Activated gamma-delta T cell treated with Interleukin-2 at 50 U/mL for 16 hours (primary cell): ENCODE results near the gene RERGL.
"Not testable (repeated sequence)": the region's sequence is repeated elsewhere in the genome, so short reads cannot be mapped to it uniquely, and the experiment has no call there.

ENCODE experiments used
- DNase-seq: peaks from one replicate; pipeline ENCODE4 v3.0.0-alpha.2; 2020

RERGL gene, protein sequence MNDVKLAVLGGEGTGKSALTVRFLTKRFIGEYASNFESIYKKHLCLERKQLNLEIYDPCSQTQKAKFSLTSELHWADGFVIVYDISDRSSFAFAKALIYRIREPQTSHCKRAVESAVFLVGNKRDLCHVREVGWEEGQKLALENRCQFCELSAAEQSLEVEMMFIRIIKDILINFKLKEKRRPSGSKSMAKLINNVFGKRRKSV

DNA sequence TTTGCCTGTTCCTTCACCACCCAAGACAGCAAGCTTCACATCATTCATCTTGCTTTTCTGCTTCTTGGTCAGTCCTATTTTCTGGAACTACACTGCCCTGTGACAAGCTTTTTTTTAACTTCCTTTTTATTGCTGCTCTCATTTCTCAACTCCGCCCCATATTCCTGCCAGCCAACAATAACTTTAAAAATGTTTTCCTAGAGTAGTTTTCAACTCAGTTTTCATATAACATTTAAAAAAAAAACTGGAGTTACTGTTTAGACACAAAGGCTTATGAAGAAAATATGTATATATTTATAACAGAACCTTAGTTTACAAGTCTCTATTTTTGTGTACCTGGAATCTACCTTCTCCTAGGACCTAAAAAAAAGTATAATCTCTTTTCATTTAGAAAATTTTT is at the start of gene RERGL:
TSS of gene RERGL (minus strand) at position 101 of the 400 bp plus-strand sequence. CDS start at position 48, 53 bp downstream.
- DNase-seq: no peak

DNA sequence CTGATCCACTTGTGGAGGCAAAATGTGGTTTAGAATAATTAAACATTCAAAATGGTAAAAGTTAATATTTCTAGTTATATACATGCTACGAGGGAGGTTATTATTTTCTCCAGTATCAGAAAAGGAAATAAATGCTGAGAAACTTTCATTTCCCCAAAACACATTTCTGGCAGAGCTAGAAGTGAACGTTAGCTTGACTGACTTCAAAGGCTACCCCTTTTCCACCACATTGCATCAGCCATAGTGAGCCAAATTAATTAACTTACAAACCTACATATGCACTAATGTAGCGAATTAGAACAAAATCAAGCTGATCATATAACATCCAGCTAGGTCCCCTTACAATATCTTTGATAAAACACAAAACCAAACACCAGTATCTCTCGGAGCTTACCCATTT is 49.3 kb upstream of the RERGL start:
- DNase-seq: no peak

DNA sequence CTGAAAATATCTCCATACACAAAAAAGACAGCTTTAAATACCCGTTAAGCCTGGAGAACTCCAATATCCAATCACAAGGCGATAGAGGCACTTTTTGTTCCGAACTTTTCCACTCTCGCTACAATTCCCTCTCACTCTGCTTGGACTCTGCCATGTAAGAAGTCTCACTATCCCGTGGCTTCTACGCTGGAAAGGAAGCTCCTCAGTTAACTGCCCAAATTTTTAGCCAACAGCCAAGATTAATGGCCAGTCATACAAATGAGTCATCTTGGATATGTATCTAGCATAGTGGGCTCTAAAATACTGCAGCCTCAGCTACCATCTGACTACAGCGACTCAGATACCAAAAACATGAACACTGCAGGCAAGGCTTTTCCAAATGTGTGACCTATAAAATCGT is 45.5 kb upstream of the RERGL start:
- no peak for DNase-seq

DNA sequence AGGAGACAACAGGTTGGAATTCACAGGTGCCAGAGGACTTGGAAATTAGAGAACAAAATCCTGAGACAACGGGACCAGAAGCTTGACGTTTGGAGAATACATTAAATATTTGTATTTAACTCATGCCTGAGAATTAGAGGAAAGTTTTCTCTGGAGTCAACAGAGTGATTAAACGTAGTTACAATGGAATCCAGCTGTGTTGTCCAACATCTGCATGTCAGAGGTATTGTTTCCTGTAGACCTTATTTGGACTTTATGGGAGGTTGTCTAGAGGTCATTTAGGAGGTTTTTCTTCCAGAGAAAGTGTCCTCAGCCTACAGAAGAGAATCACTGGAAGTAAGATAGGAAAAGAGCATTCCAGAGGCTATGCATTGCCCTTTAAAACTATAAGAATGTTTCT is 45.1 kb upstream of the RERGL start:
- DNase-seq: no peak

DNA sequence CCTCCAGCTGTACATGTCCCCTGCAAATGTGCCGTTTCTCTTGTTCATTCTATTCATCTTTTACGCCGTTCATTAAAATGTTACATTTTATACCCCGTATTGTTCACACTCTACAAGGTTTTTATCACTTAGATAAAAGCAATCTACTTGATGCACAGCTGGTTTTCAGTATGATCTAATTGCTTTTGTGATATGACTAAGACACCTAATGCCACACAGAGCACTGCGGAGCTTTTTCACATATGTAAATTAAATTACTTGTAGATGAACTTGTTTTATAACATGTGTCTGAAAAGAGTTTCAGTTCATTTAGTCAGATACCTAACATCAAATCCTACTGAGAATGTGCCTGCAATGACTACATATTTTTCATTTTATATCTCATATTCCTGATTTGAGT is 40.9 kb upstream of the RERGL start:
- no peak for DNase-seq

DNA sequence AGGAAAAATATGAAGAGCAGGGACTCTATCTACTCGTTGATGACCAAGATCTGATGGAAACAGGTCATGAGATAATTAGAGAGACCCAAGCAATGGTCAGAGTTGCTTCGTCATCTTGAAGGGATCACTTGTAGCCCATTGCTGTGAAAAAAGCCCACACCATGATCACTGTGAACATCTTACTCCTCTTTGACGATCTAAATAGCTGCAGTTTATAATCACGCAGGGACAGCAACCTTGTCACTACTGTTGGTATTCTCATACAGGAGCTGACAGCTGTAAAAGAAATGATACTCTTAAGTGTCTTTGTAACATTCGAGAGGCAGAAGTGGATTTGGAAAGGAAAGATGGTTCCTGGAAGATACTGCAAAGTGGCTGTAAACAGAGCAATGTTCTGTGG is 33.7 kb upstream of the RERGL start:
- DNase-seq: no peak

DNA sequence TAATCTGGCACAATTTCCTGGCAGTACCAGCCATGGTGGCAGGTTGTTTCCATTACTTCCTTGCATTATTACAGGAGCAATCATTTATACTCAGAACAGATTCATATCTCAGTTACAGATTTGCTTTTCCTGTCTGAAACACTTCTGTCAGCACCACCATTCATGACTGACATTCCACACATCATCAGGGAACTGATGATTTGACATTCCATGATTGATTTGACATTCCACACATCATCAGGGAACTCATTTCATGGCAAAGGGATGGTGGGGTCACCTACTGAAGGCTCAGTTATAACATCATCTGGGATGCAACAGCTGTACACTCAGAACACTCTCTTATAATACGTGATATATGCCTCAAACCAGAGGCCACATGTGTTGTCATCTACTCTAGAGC is 30.9 kb upstream of the RERGL start:
- DNase-seq: no peak

DNA sequence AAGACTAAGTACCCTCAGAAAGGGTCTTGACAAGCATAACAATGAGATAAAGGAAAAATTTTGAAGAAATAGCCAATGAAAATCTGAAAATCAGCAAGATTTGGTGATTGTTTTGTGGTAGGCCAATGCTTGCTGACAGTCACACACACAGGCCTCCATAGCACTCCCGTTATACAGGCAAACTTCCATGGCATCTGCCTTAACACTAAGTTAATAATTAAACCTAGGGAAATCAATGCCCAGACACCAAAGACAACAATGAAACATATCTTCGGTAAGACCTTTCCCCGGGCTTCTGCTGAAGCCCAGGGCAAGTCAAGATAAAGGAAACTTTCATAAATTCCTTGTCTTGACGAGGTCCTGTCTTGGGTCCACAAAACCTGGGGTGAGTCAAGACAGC is 18.6 kb upstream of the RERGL start:
- DNase-seq: no peak

DNA sequence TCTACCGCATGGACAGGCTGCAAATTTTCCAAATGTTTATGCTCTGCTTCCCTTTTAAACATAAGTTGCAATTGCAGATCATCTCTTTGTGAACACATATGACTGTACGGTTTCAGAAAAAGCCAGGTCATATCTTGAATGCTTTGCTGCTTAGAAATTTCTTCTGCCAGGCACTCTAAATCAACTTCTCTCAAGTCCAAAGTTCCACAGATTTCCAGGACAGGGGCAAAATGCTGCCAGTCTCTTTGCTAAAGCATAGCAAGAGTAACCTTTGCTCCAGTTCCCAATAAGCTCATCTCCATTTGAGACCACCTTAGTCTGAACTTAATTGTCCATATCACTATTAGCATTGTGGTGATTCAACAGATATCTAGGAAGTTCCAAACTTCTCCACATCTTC is 13.6 kb upstream of the RERGL start:
- DNase-seq: no peak

DNA sequence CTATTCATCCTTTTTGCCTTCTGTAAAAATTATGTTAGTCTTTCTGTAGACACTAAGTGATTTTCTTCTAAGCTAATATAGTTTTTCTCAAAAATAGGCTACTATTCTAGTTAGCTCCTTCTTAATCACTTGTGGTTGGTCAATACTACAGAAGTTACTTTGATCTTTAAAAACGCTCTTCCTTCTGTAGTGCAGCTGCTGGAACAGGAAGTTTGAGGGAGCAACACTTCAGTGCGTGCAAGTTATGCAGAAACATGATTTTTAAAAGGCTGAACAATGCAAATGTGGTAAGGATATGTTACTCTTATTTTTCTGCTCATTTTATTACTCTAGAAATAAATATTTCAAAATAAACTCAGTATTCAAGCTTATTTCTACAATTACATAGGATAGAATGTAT is 11.1 kb upstream of the RERGL start:
- no peak for DNase-seq

DNA sequence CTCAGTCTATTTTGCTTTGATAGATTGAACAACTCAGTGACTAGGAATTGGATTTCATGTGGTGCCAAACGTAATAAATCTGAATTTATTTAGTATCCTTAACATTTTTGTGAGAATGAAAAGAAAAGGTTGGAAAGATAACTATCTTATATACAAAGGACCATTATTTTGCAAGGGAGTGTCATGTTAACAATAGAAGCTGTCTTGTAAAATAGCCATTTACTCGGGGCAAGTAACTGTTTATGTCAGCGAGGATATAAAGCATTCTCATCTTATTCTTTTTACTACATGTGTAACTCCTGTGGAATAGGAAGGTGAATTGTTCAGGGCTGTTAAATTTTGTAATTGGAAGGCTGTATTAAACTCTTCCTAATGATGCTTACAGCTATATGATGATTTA is 5.9 kb downstream of the RERGL start:
- DNase-seq: no peak

DNA sequence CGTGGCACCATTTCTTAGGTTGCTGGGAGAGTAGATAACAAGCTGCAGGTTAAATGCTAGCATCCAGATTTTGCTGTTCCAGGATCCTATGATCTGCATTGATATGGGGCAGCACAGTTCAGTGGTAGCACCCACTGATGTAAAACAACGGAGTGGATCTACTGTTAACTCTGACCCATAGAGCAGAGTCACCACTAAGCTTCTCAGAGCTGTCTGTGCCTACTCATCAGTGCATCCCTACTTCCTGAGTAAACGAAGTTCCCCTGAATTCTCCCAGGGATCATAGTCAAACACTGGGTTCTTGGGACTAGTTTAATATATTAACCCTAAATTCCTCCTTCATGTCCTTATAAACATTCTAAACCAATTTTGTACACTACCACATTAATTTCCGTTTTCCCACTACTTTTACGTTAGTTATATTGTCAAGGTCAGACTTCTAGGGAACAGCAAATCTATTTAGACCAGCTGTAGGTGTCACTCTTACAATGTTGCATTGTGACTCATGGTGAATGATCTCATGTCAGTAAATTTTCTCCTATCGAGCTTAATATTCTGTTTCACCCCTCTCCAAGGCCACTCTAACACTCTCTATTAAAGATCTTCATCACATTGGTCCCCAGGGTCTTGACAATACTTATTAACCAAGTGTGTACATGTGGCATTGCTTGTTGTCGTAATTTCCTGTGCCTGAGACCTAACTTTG is 10.3 kb downstream of the RERGL start:
- DNase-seq: no peak

DNA sequence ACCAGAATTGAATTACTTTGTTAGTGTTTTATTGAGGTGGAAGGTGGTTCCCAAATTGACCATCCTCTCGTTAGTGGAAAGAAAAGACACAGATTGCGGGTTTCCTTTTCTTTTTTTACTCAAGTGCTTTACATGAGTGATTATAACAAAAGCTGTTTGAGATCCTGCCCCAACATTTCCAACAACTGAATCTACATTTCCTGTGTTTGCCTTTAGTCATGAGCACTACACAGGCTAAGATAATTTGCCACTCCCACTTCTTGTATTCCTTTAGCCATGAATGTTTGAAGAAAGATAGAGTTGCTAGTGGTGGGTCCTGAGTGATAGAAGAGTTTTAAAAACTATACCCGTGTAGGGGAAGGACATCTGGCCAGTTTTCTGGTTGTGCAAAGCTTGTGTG is 16.0 kb downstream of the RERGL start:
- DNase-seq: no peak

DNA sequence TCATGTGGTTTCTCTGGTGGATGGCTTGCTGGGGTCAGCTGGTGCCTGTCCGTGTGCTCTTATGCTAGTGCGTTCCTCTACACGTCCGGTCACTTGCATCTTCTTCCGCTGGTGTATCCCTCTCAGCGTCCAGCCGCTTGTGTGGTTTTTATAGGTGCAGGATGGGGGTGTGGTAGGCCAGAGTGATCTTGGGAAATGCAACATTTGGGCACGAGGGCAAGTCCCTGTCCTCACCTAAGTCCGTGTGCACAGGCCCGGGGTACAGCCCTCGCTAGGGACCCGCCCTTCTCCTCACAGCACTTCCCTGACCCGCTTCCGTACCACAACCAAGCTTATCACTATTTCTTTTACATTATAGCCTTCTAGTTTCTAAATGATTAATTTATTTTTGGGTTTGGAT is 17.3 kb downstream of the RERGL start:
- DNase-seq: no peak

DNA sequence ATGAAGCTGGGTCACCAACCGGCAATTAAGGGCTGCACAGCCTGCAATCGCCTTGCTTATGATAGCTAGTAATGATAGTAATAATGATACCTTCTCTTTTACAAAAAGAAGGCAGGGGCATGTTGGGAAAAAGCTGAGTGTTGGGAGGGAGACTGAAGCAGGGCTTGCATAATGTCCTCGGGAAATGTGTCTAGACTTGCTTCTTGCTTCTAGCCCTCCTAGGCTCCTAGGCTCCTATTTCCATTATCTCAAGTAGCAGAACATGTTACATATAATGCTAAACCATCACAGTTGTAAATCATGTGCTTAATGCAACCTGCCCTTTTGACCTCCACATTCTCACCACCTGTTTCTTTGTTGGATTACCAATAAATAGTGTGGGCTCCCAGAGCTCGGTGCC is 18.7 kb downstream of the RERGL start:
- DNase-seq: no peak

DNA sequence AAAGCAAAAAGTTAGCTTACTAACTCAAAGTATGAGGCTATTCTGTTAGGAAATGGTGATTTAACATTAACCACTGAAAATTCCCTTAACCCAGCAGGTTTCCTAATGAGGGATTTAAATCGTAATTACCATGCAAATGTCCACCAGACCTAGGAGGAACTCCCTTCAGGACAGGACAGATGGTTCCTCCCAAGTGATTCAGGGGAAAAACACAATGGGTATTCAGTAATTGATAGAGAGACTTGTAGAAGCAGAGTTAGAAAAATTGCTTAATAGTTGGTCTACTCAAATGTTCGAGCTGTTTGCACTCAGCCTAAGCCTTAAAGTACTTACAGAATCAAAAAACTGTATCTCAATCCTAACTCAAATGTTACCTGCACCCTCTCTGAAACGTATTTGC is 21.6 kb downstream of the RERGL start:
- DNase-seq: no peak

DNA sequence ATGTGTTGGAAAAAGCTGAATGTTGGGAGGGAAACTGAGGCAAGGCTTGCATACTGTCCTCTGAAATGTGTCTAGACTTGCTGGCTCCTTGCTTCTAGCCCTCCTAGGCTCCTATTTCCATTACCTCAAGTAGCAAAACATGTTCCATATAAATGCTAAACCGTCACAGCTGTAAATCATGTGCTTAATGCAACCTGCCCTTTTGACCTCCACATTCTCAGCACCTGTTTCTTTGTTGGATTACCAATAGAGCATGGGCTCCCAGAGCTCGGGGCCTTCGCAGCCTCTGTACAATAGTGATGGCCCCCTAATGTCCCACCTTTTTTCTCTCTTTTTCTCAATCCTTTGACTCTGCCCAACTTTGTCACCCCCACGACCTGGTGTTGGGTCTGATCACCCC is 23.3 kb downstream of the RERGL start:
- DNase-seq: no peak

DNA sequence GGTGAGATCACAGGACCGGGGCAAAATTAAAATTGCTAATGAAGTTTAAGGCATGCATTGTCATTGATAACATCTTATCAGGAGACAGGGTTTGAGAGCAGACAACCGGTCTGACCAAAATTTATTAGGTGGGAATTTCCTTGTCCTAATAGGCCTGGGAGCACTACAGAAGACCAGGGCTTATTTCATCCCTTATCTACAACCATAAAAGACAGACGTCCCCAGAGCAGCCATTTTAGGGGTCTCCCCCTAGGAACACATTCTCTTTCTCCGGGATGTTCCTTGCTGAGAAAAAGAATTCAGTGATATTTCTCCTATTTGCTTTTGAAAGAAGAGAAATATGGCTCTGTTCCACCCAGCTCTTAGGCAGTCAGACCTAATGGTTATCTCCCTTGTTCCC is 27.1 kb downstream of the RERGL start:
- not testable (repeated sequence) for DNase-seq

DNA sequence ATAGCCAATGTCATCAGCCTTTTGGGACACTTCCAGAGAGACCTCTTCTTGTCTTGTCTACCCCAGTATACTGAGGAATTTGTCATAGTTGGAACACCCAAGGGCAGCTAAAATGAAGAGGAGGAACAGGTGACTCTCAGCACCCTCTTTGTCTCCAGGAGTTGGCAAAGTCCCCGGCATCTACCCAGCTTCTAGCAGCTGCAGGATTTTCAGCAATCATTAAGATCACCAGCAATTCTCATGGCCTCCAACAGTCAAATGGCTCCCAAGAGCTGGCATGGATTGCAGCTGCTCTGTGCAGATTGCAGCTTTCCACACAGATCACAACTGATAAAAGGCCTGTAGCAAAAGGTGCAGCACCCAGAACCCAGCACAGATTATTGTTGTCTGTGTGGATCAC is 32.9 kb downstream of the RERGL start:
- DNase-seq: no peak

DNA sequence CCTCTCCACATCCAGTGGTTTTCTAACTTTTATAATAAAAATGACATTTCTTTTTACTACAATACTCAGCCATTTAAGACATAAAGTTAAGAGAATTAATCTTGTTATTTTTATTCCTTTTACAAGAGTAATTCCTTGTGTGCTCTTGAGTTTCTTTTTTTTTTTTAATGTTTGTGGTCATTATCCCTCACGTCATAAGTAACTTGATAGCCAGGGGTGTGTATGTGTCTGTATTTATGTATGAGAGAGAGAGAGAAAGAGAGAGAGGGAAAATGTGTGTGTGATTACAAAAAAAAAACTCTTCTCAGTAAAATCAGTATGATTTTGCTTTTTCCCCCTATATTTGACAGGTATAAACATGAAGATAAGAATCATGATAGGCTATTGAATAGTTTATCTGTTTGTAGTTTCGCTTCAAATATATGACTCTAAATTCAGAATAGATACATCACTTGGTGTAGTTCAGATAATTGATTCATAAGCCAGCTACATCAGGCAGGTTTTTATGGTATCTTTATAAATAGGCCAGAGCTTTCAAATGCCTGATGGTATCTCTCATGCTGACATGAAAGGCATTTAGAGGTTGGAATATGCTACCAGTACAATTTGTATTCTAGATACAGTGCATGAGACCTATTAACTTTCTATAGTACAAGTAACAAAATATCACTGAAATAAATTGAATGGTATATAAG is 34.9 kb downstream of the RERGL start:
- DNase-seq: no peak

DNA sequence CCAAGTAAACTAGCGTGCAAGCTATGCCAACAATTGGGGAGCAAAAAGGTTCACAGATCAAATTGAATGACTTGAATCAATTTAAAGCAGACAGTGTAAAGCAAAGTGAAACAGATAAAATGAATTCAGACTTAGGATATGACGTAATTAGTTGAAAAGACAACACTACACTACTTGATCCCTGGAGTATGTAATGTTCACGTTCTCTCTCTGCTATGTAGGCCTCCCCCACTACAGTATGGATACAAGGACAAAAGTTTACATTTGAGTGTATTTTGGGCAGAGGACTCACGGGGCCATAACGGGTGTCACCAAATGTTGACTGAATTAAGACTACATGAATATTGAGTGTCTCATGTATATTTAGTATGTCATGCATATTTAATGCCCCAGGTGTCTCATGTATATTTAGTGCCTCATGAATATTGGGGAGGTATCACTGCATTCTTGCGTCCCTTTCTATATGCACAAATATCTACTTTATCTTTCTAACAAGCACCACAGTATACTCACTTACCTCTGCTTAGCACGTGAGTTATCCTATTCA is 44.5 kb downstream of the RERGL start:
- DNase-seq: no peak

DNA sequence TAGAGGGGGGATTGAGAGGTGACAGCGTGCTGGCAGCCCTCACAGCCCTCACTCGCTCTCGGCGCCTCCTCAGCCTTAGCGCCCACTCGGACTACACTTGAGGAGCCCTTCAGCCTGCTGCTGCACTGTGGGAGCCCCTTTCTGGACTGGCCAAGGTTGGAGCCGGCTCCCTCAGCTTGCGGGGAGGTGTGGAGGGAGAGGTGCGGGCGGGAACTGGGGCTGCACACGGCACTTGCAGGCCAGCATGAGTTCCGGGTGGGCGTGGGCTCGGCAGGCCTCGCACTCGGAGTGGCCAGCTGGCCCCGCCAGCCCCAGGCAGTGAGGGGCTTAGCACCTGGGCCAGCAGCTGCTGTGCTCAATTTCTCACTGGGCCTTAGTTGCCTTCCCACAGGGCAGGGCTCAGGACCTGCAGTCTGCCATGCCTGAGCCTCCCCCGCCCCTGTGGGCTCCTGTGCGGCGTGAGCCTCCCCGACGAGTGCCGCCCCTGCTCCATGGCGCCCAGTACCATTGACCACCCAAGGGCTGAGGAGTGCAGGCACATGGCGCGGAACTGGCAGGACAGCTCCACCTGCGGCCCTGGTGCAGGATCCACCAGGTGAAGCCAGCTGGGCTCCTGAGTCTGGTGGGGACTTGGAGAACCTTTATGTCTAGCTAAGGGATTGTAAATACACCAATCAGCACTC is 49.8 kb downstream of the RERGL start:
- DNase-seq: not testable (repeated sequence)
